Tibial artery (tissue), 4 donors: Measurements from ENCODE around the gene COBLL1.
A peak's percentile ranks its signal among the peaks of the same experiment; 100 is the strongest.

Experiments
- DNase-seq, 2 donors: peaks; one replicate each; pipeline ENCODE4 v3.0.0-alpha.2; 2019
- H3K27ac ChIP-seq, 2 donors: fragments of 200-600 bp; sonication (generic) in 1 of 2; 1 replicate in 1 of 2; 2 replicates in 1 of 2; pipeline ENCODE4 v1.5.1; 2018 to 2019; ENCODE audit warnings: mild to moderate bottlenecking in 1 of 2
- H3K27me3 ChIP-seq, 2 donors: fragments of 200-600 bp; sonication (generic) in 1 of 2; one replicate each; pipeline versions ENCODE4 v1.5.1 to v1.6.0; 2016 to 2019
- H3K36me3 ChIP-seq, 3 donors: fragments of 200-600 bp; sonication (generic) in 2 of 3; one replicate each; pipeline ENCODE4 v1.5.1; 2016 to 2019; ENCODE audit warnings: mild to moderate bottlenecking in 2 of 3
- H3K4me1 ChIP-seq, 4 donors: fragments of 200-600 bp; sonication (generic) in 2 of 4; 1 replicate in 3 of 4; 2 replicates in 1 of 4; pipeline ENCODE4 v1.5.1; 2016 to 2019
- H3K4me3 ChIP-seq, 2 donors: fragments of 200-600 bp; sonication (generic) in 1 of 2; 1 replicate in 1 of 2; 2 replicates in 1 of 2; pipeline ENCODE4 v1.5.1; 2018 to 2019; ENCODE audit warnings: mild to moderate bottlenecking in 2 of 2
- H3K9me3 ChIP-seq, 3 donors: fragments of 200-600 bp; sonication (generic) in 1 of 3; one replicate each; pipeline ENCODE4 v1.5.1; 2016 to 2019
- CTCF ChIP-seq, 2 experiments: fragments of 200-600 bp in 1 of 2; fragments of 450-650 bp in 1 of 2; IDR thresholded peaks; one replicate each; pipeline ENCODE4 v1.5.1; 2017 to 2019; ENCODE audit warnings: antibody characterized with exemption in 2 of 2, mild to moderate bottlenecking in 1 of 2, moderate library complexity in 1 of 2
- intact Hi-C: fragments of 100-400 bp; cut with DNase I; formaldehyde crosslinking; loops from one replicate; pipeline ENCODE4 v1.15.0; 2023; ENCODE audit warnings: low total_unique reads

Gene COBLL1

GRCh38 chr2:164719996-164720941, 121.4 kb downstream of the COBLL1 start:
- Histone ChIP-seq H3K4me1 (peaks cover 0 to 27% (median 2%) of the 10 kb centered on the region in 4 donors), H3K4me3 (no peak overlapping the region), H3K9me3 (no peaks in the 10 kb centered on the region), H3K27me3 (no peaks in the 10 kb centered on the region), H3K36me3 (peaks cover 4 to 25% (median 19%) of the 10 kb centered on the region in 3 donors), H3K27ac (no peak overlapping the region)
- DNase-seq: no peak
- intact Hi-C loops: loop anchor here (10.0 kb wide), 1 partner anchor 155 kb away; no protein-coding TSS in a partner anchor
- no peak for TF ChIP-seq CTCF (IDR thresholded peaks at IDR 0.05)

DNA sequence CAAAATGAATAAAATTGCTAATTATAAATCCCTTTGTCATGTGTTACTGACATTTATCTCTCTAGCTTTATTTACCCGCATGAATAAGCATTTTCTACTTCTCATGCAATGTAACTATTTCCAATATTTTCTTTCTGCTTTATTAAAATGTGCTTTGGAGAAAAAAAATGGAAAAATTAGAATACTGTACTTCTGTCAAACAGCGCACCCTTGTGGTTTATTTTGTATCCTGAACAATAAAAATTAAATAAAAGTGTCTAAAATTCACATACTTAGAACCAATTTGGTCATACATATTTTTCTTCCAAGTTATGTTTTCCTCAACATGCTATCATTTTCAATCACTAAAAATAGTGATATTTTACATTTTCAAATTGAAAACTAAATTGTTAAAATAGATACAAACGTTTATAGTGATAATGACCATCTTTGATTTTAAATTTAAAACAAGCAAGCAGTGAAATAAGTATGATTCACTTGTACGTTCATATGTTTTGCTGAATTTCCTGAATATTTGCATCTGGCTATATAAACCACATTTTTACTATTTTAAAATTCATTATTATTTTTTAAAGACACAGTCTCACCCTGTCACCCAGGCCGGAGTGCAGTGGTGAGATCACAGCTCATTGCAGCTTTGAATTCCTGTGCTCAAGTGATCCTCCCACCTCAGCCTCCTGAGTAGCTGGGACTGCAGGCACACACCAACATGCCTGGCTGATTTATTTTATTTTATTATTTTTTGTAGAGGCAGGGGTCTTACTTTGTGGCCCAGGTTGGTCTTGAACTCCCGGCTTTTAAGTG, 124.4 kb downstream of the COBLL1 start:
- no peak overlapping the region for H3K4me3 ChIP-seq
- peaks cover 4 to 30% (median 19%) of the 10 kb centered on the region in 3 donors for H3K36me3 ChIP-seq
- peaks cover 0 to 18% (median 2%) of the 10 kb centered on the region in 4 donors for H3K4me1 ChIP-seq
- H3K9me3 ChIP-seq: no peaks in the 10 kb centered on the region
- TF ChIP-seq CTCF (IDR thresholded peaks at IDR 0.05): peak; percentile 36 to 58
- no peak for DNase-seq
- H3K27ac ChIP-seq: no peak overlapping the region
- H3K27me3 ChIP-seq: no peaks in the 10 kb centered on the region
- intact Hi-C loops: loop anchor here (10.0 kb wide), 1 partner anchor 152 kb away; no protein-coding TSS in a partner anchor

- Histone ChIP-seq H3K9me3 (no peaks in the 10 kb centered on the region), H3K27me3 (no peaks in the 10 kb centered on the region), H3K4me1 (peaks cover 0 to under 1% (median 0%) of the 10 kb centered on the region in 4 donors), H3K4me3 (no peak overlapping the region), H3K27ac (no peak overlapping the region), H3K36me3 (peaks cover 0 to 21% (median 21%) of the 10 kb centered on the region in 3 donors)
- intact Hi-C loops: loop anchor here (10.0 kb wide), 1 partner anchor 150 kb away; no protein-coding TSS in a partner anchor
- no peak for DNase-seq
- no peak for TF ChIP-seq CTCF (IDR thresholded peaks at IDR 0.05)
Measured at GRCh38 chr2:164714471-164714870, 127.2 kb downstream of the COBLL1 start.

DNA sequence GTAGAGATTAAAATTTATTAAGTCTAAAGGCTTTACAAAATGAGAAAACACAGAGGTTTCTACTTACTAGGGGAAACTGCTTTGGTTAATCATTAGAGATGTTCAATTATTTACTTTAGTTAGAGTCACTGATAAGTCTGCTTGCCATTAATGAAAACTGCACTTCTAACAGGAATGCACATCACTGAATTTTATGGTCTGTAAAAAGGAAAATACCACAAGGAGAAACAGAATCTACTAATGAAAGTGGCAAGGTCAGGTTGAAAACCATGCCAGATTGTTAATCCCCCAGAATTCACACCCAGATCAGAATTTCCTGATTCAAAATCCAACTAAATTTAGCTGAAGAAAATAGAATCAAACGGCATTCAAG, 129.9 kb downstream of the COBLL1 start:
- intact Hi-C loops: loop anchor here (10.0 kb wide), 1 partner anchor 147 kb away; no protein-coding TSS in a partner anchor
- H3K27ac ChIP-seq: no peak overlapping the region
- no peak overlapping the region for H3K4me3 ChIP-seq
- TF ChIP-seq CTCF (IDR thresholded peaks at IDR 0.05): no peak
- no peaks in the 10 kb centered on the region for H3K9me3 ChIP-seq
- H3K36me3 ChIP-seq: peaks cover 0 to 13% (median 5%) of the 10 kb centered on the region in 3 donors
- no peak for DNase-seq
- no peaks in the 10 kb centered on the region for H3K27me3 ChIP-seq
- no peaks in the 10 kb centered on the region for H3K4me1 ChIP-seq
